Measurements from ENCODE around the gene SEMA5B. TPM values are rescaled to one million over a fixed set of nuclear protein-coding genes. Genes with fewer than 3 reads are reported as not detected.

SEMA5B gene
- total and polyA plus RNA-seq, 2 donors (not counting 3 experiments of a cell fraction or from before 2014, with no cell fraction given) = 0.07 TPM; not detected in 1

- no peaks in the 10 kb centered on the region for H4K20me1 ChIP-seq (replicated peaks; ENCODE audit: control insufficient read depth, extremely low read depth, insufficient read depth, low read length)
- DNase-seq (ENCODE audit: low read depth, low spot score) = no peak
- intact Hi-C loops (cut with micrococcal nuclease) = no loop called here
- TF ChIP-seq, protein P1, sequence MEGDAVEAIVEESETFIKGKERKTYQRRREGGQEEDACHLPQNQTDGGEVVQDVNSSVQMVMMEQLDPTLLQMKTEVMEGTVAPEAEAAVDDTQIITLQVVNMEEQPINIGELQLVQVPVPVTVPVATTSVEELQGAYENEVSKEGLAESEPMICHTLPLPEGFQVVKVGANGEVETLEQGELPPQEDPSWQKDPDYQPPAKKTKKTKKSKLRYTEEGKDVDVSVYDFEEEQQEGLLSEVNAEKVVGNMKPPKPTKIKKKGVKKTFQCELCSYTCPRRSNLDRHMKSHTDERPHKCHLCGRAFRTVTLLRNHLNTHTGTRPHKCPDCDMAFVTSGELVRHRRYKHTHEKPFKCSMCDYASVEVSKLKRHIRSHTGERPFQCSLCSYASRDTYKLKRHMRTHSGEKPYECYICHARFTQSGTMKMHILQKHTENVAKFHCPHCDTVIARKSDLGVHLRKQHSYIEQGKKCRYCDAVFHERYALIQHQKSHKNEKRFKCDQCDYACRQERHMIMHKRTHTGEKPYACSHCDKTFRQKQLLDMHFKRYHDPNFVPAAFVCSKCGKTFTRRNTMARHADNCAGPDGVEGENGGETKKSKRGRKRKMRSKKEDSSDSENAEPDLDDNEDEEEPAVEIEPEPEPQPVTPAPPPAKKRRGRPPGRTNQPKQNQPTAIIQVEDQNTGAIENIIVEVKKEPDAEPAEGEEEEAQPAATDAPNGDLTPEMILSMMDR (IDR thresholded peaks at IDR 0.05; ENCODE audit: extremely low read depth in 1 of 2, insufficient read depth in 1 of 2, low read depth in 1 of 2, low read length in 2 of 2) = no peak
- TF ChIP-seq POLR2A (IDR thresholded peaks at IDR 0.05; ENCODE audit: low read depth, low read length) (no peak), GATA2 (IDR thresholded peaks at IDR 0.05; ENCODE audit: insufficient read depth, insufficient read length, low read depth, low read length) (no peak), MYC (IDR thresholded peaks at IDR 0.05; ENCODE audit: low read depth, low read length) (no peak), JUN (IDR thresholded peaks at IDR 0.05; ENCODE audit: borderline replicate concordance, insufficient read depth, insufficient read length, low read depth) (no peak), POLR2AphosphoS5 (IDR thresholded peaks at IDR 0.05; ENCODE audit: insufficient read depth, low read depth, low read length) (no peak), FOS (IDR thresholded peaks at IDR 0.05; ENCODE audit: borderline replicate concordance, insufficient read depth, low read length) (no peak), EZH2 (IDR thresholded peaks at IDR 0.05; ENCODE audit: borderline replicate concordance, low read depth, low read length, severe bottlenecking) (no peak)
- TF ChIP-seq, protein P2, sequence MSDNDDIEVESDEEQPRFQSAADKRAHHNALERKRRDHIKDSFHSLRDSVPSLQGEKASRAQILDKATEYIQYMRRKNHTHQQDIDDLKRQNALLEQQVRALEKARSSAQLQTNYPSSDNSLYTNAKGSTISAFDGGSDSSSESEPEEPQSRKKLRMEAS (IDR thresholded peaks at IDR 0.05; ENCODE audit: insufficient read depth, insufficient read length) = no peak
- H3K9me3 ChIP-seq (replicated peaks; ENCODE audit: control insufficient read depth, insufficient read depth, low read length) = no peaks in the 10 kb centered on the region
- H3K4me2 ChIP-seq (ENCODE audit: insufficient read depth, low read length) = no peak overlapping the region
- CTCF ChIA-PET = no interaction called here
- H3K36me3 ChIP-seq (ENCODE audit: control insufficient read depth in 2 of 2, extremely low read depth in 1 of 2, insufficient read depth in 2 of 2, low read length in 2 of 2) = no peaks in the 10 kb centered on the region
- H3K4me3 ChIP-seq (replicated peaks in 1 of 3; ENCODE audit: insufficient read depth in 1 of 3, low read depth in 1 of 3, low read length in 3 of 3) = no peak overlapping the region
- no peaks in the 10 kb centered on the region for H3K4me1 ChIP-seq (ENCODE audit: control insufficient read depth, extremely low read depth, insufficient read depth, low read length)
- H2AFZ ChIP-seq (ENCODE audit: low read depth, low read length) = no peak overlapping the region
- no peaks in the 10 kb centered on the region for H3K9me1 ChIP-seq (replicated peaks; ENCODE audit: control insufficient read depth, extremely low read depth, insufficient read depth, low read length)
- no peaks in the 10 kb centered on the region for H3K79me2 ChIP-seq (ENCODE audit: control insufficient read depth, insufficient read depth, low read length)
- H3K27me3 ChIP-seq (ENCODE audit: control insufficient read depth in 2 of 2, insufficient read depth in 2 of 2, low read length in 2 of 2) = peaks cover 3 to 17% of the 10 kb centered on the region in 2 experiments
- dilution Hi-C loops (cut with MboI; ENCODE audit: extremely low pct_ligation_motif_present, low sequenced_read_pairs) = no loop called here
- no peak for FAIRE-seq
- no peak overlapping the region for H3K9ac ChIP-seq (replicated peaks; ENCODE audit: extremely low read depth, insufficient read depth, low read length)
- BruUV-seq (replicated peaks) = no TSS peak
- H3K27ac ChIP-seq (ENCODE audit: insufficient read depth, low read depth, low read length) = no peak overlapping the region
- POLR2A ChIA-PET = no interaction called here
These were observed 120.1 kb downstream of the SEMA5B start for GRCh38 chr3:122907471-122907870.

Data from endothelial cell of umbilical vein (primary cell).